Right atrium auricular region (tissue), 2 donors: ENCODE measurements around the gene PUM2. TPM values are rescaled to one million over a fixed set of nuclear protein-coding genes. Genes with fewer than 3 reads are reported as not detected.

Experiments used
- DNase-seq: peaks from one replicate; pipeline ENCODE4 v3.0.0-alpha.2; 2019; ENCODE audit warnings: low spot score
- H3K27ac ChIP-seq, 2 donors: fragments of 200-600 bp; sonication (generic); 1 replicate in 1 of 2; 2 replicates in 1 of 2; pipeline ENCODE4 v1.5.1; 2016 to 2019
- H3K27me3 ChIP-seq, 2 donors: fragments of 200-600 bp; sonication (generic); one replicate each; pipeline versions ENCODE4 v1.5.1 to v1.6.0; 2017 to 2019
- H3K36me3 ChIP-seq: fragments of 200-600 bp; sonication (generic); one replicate; pipeline ENCODE4 v1.5.1; 2016
- H3K4me1 ChIP-seq, 2 donors: fragments of 200-600 bp; sonication (generic); one replicate each; pipeline versions ENCODE4 v1.5.1 to v1.6.0; 2017 to 2019
- H3K4me3 ChIP-seq, 2 donors: fragments of 200-600 bp; sonication (generic); 1 replicate in 1 of 2; 2 replicates in 1 of 2; pipeline ENCODE4 v1.5.1; 2017 to 2019; ENCODE audit warnings: mild to moderate bottlenecking in 1 of 2, moderate library complexity in 1 of 2
- H3K9me3 ChIP-seq, 2 donors: fragments of 200-600 bp; sonication (generic); one replicate each; pipeline ENCODE4 v1.5.1; 2019
- CTCF ChIP-seq, 2 donors: fragments of 200-600 bp; sonication (generic); IDR thresholded peaks; one replicate each; pipeline ENCODE4 v1.5.1; 2019; ENCODE audit warnings: antibody characterized with exemption in 2 of 2
- total RNA-seq, 2 donors: library from RNA; depleted of rRNA; stranded (reverse); fragments of >200 nt; gene quantifications; one replicate each; pipeline ENCODE4 v1.1.0, GENCODE V29; 2016

Gene PUM2
- total RNA-seq, 2 donors from 2014 or later = 35.0 to 44.8 TPM

DNA sequence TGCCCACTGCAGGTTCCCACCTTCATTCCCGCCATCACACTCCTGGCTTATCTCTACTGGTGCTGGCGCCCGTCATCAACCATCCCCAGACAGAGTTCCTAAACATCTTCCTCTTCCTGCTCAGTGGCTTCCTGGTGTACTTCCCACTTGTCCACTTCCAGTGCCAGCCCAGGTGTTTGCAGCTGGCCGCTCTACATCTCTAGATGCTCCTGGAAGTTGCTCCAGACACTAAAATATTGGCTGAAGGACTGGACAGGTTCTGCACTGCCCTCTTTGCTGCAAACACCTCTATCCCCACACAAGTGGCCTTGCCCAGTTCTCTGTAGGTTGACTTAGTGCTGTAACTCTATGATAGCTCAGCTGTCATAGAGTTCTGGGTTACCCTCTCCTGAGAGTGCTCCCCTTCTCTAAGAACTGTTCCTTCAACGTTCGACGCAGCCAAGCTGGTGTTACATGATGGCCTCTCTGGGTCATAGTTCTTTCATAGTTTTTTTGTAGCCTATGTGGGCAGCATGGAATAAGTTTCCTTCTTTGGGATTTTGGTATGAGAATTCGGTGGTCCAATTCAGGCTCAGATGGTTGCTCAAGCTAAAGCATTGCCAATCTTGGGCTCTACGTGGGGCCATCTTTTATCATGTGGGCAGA is 45.8 kb upstream of the PUM2 start:
- no peaks in the 10 kb centered on the region for H3K36me3 ChIP-seq
- H3K9me3 ChIP-seq = no peaks in the 10 kb centered on the region
- no peak for TF ChIP-seq CTCF (IDR thresholded peaks at IDR 0.05)
- no peak overlapping the region for H3K27ac ChIP-seq
- H3K27me3 ChIP-seq = no peaks in the 10 kb centered on the region
- no peak overlapping the region for H3K4me3 ChIP-seq
- DNase-seq = peak; percentile 43
- no peaks in the 10 kb centered on the region for H3K4me1 ChIP-seq

DNA sequence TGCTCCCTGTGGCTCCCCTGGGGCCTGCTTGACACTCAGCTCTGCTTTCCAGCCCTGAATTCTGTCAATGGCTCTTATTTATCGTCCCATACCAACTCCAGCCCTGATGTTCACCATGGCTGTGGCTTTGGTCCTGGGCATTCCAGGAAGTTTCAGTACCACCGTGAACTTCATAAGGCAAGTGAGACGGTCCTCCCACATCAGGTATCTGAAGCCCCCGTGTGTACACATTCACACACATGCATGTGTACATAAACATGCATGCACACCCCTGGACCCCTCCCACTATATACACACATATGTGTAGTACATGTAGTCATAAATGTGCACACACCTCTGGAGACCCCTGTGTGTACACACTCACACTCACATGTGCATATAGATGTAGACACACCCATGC is 43.3 kb upstream of the PUM2 start:
- Histone ChIP-seq H3K4me3 (no peak overlapping the region), H3K9me3 (no peaks in the 10 kb centered on the region), H3K27me3 (no peaks in the 10 kb centered on the region), H3K36me3 (no peaks in the 10 kb centered on the region), H3K4me1 (no peaks in the 10 kb centered on the region), H3K27ac (no peak overlapping the region)
- no peak for TF ChIP-seq CTCF (IDR thresholded peaks at IDR 0.05)
- DNase-seq = peak; percentile 32

DNA sequence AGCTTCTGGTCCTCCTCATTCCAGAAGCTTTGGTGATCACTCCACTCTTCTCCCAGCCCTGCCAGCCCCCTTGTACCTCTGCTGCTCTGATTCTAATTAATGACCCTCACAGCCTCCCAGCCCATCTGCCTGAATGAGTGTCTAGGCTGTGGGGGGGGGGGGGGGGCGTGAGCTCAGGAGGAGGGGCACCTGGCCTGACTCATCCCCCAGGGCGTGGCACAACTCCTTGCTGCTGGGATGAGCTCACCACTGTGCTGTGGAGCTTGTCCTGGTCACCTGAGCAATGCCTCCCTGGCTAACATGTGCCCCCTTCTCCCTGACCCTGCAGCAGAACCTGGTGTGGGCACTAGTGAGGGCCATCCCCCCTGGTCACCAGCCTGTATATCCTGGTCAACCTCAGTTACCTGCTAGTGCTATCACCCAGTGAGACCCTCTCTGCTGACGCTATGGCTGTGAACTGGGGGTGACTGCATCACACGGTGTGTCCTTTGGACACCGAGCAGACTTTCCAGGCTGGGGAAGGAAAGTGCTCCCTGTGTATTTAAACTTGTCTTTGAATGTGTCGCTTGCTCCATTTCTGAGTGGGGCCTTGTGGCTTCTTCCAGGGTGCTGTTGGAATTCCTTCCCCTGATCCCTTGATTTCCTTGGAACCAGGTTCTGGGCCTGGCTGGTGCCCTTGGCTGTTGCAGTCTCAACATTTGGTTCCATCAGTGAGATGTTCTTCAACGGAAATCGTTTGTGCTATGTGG is 41.5 kb upstream of the PUM2 start:
- H3K9me3 ChIP-seq = no peaks in the 10 kb centered on the region
- H3K4me1 ChIP-seq = no peaks in the 10 kb centered on the region
- no peaks in the 10 kb centered on the region for H3K27me3 ChIP-seq
- TF ChIP-seq CTCF (IDR thresholded peaks at IDR 0.05) = no peak
- peak; percentile 50 for DNase-seq
- no peak overlapping the region for H3K4me3 ChIP-seq
- no peak overlapping the region for H3K27ac ChIP-seq
- no peaks in the 10 kb centered on the region for H3K36me3 ChIP-seq

DNA sequence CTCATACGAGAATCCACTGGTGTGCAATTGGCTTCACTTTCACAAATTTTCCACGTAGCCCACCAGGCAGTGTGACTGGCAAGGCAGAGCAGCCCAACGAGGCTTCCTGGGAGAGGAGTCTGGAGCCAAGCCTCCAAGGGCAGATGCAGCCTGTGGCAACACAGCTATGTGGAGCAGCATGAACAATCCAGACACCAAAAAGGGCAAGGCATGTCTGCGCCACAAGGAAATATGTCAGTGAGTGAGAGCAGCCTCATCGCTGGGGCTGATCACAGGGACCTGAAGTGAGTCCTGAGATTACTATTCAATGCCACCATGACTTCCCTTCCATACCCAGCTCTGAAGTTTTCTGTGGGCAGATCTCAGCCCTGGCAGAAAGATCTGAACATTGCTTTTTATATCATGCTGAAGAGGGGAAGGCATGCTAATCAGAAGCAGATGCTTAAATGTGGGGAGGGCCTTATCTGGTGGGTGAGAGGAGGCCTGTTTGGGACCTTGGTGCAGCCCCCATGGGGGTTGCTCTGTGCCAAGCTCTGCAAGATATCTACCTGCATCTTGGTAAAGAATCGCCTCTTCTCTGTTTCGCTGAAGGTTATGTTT is 40.0 kb upstream of the PUM2 start:
- Histone ChIP-seq H3K4me1 (no peaks in the 10 kb centered on the region), H3K27ac (no peak overlapping the region), H3K9me3 (no peaks in the 10 kb centered on the region), H3K36me3 (no peaks in the 10 kb centered on the region), H3K27me3 (no peaks in the 10 kb centered on the region), H3K4me3 (no peak overlapping the region)
- peak; percentile 43 for DNase-seq
- TF ChIP-seq CTCF (IDR thresholded peaks at IDR 0.05) = no peak

GRCh38 chr2:20384953-20385352 is 34.3 kb upstream of the PUM2 start:
- H3K9me3 ChIP-seq = no peaks in the 10 kb centered on the region
- no peaks in the 10 kb centered on the region for H3K36me3 ChIP-seq
- peaks cover 0 to 13% of the 10 kb centered on the region in 2 donors for H3K4me1 ChIP-seq
- no peaks in the 10 kb centered on the region for H3K27me3 ChIP-seq
- H3K4me3 ChIP-seq = no peak overlapping the region
- no peak overlapping the region for H3K27ac ChIP-seq
- no peak for DNase-seq
- TF ChIP-seq CTCF (IDR thresholded peaks at IDR 0.05) = no peak
